Rectal smooth muscle tissue (tissue), 1 donor: ENCODE measurements around the gene FBXO3.
"Not testable (repeated sequence)": the region's sequence is repeated elsewhere in the genome, so short reads cannot be mapped to it uniquely, and the experiment has no call there.

Experiments used
- H3K27ac ChIP-seq: one replicate; pipeline ENCODE4 v1.7.0; 2013; ENCODE audit warnings: low read depth, low read length, inconsistent platforms
- H3K27me3 ChIP-seq: one replicate; pipeline ENCODE4 v1.7.0; 2013; ENCODE audit warnings: low read length; ENCODE audit not compliant: control insufficient read depth, insufficient read depth
- H3K36me3 ChIP-seq: one replicate; pipeline ENCODE4 v1.7.0; 2013; ENCODE audit warnings: low read length; ENCODE audit not compliant: control insufficient read depth, insufficient read depth
- H3K4me1 ChIP-seq: one replicate; pipeline ENCODE4 v1.7.0; 2013; ENCODE audit warnings: low read length; ENCODE audit not compliant: control insufficient read depth, insufficient read depth
- H3K4me3 ChIP-seq: one replicate; pipeline ENCODE4 v1.7.0; 2013; ENCODE audit warnings: low read length
- H3K9ac ChIP-seq: one replicate; pipeline ENCODE4 v1.7.0; 2013; ENCODE audit warnings: low read length

Gene FBXO3

DNA sequence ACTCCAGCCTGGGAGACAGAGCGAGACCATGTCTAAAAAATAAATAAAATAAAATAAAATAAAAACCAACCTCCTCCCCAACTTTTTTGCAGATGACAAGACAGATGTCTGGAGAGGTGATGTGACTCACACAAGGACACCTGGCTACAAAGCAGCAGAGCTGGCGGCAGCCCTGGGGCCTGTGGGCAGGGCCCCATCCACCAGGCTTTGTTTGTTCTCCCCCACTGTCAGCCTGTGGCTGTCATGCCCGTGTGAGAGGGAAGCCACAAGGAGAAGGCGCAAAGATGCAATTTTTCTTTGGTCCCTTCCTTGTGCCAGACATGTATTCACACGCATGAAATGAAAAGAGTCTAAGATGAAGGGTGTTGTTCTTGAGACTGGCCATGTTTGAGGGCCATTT, 54.7 kb downstream of the FBXO3 start:
- Histone ChIP-seq H3K27me3 (no peaks in the 10 kb centered on the region), H3K27ac (no peak overlapping the region)

DNA sequence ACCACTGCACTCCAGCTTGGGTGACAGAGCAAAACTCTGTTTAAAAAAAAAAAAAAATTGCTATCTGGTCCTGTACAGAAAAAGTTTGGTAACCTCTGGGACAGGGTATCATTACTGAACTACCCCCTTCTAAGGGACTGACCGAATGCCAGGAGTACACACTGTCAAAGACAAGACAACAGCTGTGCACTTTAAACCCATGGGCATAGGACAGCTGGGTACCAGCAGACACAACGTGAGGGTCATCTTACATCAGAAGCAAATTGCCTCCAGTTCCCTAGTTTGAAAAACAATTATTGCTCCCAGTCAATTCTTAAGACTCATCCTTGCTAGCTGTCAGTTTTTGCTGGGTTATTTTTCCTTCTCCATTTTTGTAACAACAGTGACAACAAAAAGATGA, 55.9 kb downstream of the FBXO3 start:
- Histone ChIP-seq H3K9ac (no peak overlapping the region), H3K36me3 (peaks cover 12% of the 10 kb centered on the region), H3K27ac (no peak overlapping the region), H3K27me3 (no peaks in the 10 kb centered on the region), H3K4me1 (peaks cover 4% of the 10 kb centered on the region), H3K4me3 (no peak overlapping the region)

More for the DNA sequence above, 54.7 kb downstream of the FBXO3 start:
- Histone ChIP-seq H3K4me1 (peaks cover 11% of the 10 kb centered on the region), H3K4me3 (no peak overlapping the region), H3K36me3 (peaks cover 8% of the 10 kb centered on the region), H3K9ac (no peak overlapping the region)

DNA sequence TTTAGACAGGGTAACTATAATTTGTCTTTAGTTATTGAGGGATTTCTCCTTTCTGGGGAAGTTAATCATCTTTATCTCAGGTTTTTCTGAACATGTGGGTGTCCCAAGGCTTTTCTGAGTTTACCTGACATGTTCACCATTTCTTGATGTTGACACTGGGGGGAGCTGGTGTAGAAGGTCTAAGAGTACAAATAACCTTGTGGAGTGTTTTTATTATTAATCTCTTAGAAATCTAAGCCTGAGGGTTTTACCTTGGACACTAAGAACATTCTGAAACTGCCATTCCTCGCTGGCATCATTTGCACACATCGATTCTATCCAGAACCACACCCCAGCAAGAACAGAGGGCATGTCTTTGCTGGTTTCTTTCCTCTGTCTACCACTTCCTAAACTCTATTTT, 58.1 kb downstream of the FBXO3 start:
- peaks cover 2% of the 10 kb centered on the region for H3K4me1 ChIP-seq
- no peak overlapping the region for H3K4me3 ChIP-seq
- peaks cover 18% of the 10 kb centered on the region for H3K36me3 ChIP-seq
- H3K9ac ChIP-seq: no peak overlapping the region
- H3K27me3 ChIP-seq: no peaks in the 10 kb centered on the region
- no peak overlapping the region for H3K27ac ChIP-seq

DNA sequence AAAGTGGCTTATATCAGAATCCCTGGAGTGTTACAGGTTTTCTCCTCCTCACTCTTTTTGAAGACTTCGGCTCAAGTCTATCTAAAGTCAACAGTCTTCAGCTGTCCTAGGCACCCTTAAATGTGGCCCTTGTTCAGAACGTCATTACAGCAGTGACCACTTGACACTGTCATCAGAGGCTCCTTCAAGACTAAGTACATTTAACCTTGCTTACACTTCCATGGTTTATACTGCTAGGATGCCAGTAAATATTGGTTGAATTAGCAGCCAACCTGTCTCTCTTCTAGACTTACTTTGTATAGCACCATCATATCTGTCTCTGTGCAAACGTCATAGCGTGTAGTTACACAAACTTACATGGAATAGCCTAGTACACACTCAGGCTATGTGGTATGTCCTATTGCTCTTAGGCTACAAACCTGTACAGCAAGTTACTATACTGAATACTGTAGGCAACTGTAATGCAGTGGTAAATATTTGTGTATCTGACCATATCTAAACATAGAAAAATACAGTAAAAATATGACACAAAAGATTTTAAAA, 60.4 kb downstream of the FBXO3 start:
- no peak overlapping the region for H3K4me3 ChIP-seq
- H3K9ac ChIP-seq: no peak overlapping the region
- H3K36me3 ChIP-seq: peaks cover 29% of the 10 kb centered on the region
- H3K27ac ChIP-seq: no peak overlapping the region
- H3K27me3 ChIP-seq: no peaks in the 10 kb centered on the region
- H3K4me1 ChIP-seq: peaks cover 2% of the 10 kb centered on the region

DNA sequence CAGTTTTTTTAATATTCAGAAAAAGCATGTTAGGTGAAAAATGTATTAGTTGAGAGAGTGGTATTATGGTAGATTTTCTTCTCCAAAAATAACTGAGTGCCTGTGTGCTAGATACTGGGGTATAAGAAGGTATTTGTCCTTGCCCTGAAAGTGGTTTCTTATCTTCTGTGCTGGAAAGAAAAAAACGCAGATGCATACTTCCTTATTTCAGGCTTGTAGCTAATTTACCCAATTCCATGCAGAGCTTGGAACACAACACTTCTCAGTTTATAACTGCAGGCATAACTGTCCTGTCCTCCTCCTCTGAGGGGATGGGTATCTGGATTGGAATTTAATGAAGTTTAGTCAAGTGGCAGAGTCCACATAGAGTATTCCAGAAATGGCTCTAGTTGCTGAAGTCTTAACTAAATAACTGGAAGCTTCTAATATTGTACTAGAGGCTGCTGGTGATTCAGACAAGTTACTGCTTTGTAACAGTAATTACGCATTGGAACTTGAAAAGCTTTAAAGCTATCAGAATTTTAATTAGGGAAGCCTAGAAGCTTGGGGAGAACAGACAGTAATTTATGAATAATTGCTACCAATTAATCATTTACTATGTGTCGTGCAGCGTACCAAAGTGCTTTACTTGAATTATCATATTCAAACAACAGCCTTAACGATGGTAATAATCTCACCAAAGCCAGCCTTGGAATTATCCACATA, 61.0 kb downstream of the FBXO3 start:
- no peak overlapping the region for H3K4me3 ChIP-seq
- no peak overlapping the region for H3K9ac ChIP-seq
- H3K4me1 ChIP-seq: peaks cover 2% of the 10 kb centered on the region
- H3K27me3 ChIP-seq: no peaks in the 10 kb centered on the region
- peaks cover 29% of the 10 kb centered on the region for H3K36me3 ChIP-seq
- no peak overlapping the region for H3K27ac ChIP-seq

DNA sequence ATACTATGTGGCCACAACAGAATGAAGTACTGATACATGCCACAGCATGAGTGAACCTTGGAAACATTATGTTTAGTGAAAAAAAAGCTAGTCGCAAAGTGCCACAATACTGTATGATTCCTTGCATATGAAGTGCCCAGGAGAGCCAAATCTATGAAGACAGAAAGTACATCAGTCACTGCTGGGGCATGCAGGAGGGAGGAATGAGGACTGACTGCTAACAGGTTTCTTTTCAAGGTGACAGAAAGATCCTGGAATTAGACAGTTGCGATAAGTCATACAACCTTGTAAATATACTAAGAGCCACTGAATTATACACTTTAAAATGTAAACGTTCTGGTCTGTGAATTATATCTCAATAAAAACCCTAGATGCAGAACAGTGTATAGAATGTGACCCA, 61.9 kb downstream of the FBXO3 start:
- Histone ChIP-seq H3K4me1 (peaks cover 2% of the 10 kb centered on the region), H3K9ac (no peak overlapping the region), H3K27ac (no peak overlapping the region), H3K36me3 (peaks cover 28% of the 10 kb centered on the region), H3K4me3 (no peak overlapping the region), H3K27me3 (no peaks in the 10 kb centered on the region)

DNA sequence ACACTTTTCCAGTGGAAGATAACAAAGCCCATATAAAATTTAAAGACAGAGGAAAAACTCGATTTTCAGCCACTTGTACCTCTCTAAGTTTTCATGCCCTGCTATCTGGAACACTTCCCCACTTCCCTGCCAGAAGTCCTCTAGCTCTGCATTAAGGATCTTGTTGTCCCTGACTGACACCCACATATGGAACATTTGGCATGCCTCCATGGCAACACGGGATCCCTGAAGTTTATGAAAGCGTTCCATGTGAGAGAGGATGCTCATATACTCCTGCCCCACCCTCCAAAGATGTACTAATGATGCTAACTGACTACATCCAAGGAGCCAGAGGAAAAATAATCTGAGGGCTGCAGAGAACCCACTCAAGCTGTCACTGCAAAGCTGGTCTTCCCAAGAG, 64.9 kb downstream of the FBXO3 start:
- Histone ChIP-seq H3K36me3 (peaks cover 24% of the 10 kb centered on the region), H3K27me3 (no peaks in the 10 kb centered on the region), H3K9ac (no peak overlapping the region), H3K27ac (no peak overlapping the region), H3K4me3 (no peak overlapping the region), H3K4me1 (no peaks in the 10 kb centered on the region)

DNA sequence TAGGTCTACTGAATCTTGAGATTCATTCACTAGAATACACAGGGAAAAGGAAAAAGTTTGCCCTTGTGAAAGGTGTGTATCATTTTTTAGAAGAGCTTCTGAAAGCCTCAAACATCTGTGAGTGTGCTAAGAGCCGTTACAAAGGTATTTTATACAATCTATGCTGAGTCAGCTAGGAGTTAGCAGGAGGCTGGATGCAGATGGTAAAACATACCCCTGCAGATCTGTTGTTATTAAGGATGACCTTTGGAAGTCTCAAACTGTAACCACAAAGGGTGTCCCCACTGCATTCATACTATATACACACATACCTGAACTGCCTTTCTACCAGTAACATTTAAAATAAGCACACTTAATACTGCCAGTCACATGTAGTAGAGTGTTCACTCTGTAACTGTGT, 65.3 kb downstream of the FBXO3 start:
- H3K36me3 ChIP-seq: peaks cover 23% of the 10 kb centered on the region
- H3K4me1 ChIP-seq: no peaks in the 10 kb centered on the region
- no peaks in the 10 kb centered on the region for H3K27me3 ChIP-seq
- no peak overlapping the region for H3K4me3 ChIP-seq
- no peak overlapping the region for H3K27ac ChIP-seq
- H3K9ac ChIP-seq: no peak overlapping the region

DNA sequence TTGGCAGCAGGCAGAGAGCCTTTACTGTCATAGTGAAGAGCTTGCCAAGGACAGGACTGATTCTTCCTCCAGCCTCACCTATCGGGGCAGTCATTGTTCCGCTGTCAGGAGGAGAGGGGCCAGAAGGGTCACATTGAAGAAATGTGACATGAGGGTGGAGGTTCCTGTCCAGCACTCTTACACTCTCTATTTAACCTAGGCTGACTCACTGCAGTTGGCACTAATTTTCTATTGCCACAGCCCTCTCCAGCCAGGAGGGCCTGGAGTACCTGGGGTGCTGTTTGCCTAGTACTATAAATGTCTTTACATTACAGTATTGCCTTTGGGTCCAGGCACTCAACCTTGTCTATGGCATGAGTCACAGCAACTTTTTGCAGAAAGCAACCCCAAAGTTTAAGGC, 66.5 kb downstream of the FBXO3 start:
- H3K4me1 ChIP-seq, H3K27ac ChIP-seq, H3K9ac ChIP-seq, H3K27me3 ChIP-seq, H3K4me3 ChIP-seq: not testable (repeated sequence)
- peaks cover 17% of the 10 kb centered on the region for H3K36me3 ChIP-seq

DNA sequence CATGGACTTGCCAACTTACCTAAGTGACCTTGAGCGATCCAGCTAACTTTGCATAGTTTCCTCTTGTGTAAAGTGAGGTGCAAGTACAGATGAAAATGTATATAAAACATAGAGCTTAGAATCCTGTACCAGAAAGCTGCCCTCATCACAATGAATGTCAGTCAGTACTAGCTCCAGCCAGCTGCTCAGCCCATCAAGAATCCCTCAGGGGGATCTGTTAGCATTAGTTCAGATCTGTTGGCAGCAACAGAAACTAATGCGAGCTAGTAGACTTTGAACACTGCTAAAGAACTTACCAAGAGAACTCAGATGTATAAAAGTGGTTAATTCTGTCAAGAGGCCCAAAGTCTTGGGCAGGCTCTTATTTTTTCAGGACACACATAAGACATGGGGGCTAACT, 67.4 kb downstream of the FBXO3 start:
- no peak overlapping the region for H3K27ac ChIP-seq

DNA sequence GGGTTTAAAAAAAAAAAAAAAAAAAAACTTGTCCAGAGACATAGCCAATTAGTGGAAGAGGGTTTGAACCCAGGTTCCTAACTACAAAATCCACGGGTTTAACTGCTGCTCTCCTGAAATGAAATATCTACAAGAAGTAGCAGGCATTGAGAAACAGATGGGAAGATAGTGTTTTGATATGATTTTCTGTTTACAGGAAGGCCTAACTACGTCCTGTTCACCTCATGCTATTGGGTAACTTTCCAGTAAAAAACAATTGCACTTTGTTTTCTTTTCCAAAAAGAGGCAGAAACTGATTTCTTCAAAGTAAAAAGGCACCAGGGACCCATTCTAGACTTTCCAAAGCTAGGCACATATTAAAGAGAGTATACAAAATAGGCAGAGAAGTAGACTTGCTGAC, 67.8 kb downstream of the FBXO3 start:
- Histone ChIP-seq H3K4me1 (peaks cover under 1% of the 10 kb centered on the region), H3K27me3 (no peaks in the 10 kb centered on the region), H3K27ac (no peak overlapping the region), H3K9ac (no peak overlapping the region), H3K36me3 (peaks cover 14% of the 10 kb centered on the region), H3K4me3 (no peak overlapping the region)

More for the DNA sequence above, 67.4 kb downstream of the FBXO3 start:
- H3K27me3 ChIP-seq: no peaks in the 10 kb centered on the region
- no peak overlapping the region for H3K9ac ChIP-seq
- H3K4me3 ChIP-seq: no peak overlapping the region
- peaks cover 14% of the 10 kb centered on the region for H3K36me3 ChIP-seq
- no peaks in the 10 kb centered on the region for H3K4me1 ChIP-seq

DNA sequence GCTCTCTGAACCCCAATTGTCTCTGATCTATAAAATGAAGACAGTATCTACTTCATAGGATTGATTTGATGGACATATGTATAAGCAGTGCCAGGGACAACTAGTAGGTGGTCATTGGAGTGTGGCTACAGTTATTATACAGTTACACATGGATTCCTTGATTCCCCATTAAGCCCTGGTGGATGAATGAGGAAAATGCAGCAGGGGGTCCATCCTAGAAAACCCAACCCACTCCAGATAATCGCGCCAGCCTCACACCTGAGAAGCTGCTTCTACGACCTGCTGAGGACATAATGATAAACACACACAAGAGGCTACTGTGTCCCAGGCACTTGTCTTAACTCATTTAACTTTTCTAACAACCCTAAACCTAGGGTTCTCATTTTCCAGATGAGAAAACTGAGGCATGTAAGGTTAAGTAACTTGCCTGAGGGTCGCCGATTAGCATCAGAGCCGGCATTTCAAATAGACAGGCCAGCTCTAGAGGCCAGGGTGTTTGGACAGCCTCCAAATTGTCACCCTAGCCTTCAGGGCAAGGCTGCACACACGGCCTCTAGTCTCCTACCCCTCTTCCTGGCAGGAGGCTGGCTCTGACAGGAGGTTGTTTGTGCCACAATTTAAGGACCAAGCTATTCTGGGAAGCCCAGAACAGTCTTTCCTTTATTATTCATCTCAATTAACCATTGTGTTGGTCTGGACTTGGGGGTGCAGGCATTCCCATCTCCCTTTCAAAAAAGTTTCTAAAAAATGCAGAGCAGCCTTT, 69.9 kb downstream of the FBXO3 start:
- peaks cover 6% of the 10 kb centered on the region for H3K4me1 ChIP-seq
- peak overlapping the region; percentile 21 for H3K27ac ChIP-seq
- no peaks in the 10 kb centered on the region for H3K27me3 ChIP-seq
- H3K4me3 ChIP-seq: no peak overlapping the region
- H3K9ac ChIP-seq: no peak overlapping the region
- peaks cover 6% of the 10 kb centered on the region for H3K36me3 ChIP-seq
